HG03432 (cell line): ENCODE measurements around the gene FBXL17.

Experiments
- ATAC-seq: cut with Tn5 transposase; IDR thresholded peaks from one replicate; pipeline ENCODE4 v1.9.1; 2021; ENCODE audit warnings: mild to moderate bottlenecking, moderate library complexity; ENCODE audit not compliant: unreplicated experiment

Gene FBXL17

GRCh38 chr5:107871023-107871422 is 510.9 kb downstream of the FBXL17 start:
- no peak for ATAC-seq

- no peak for ATAC-seq
Measured at GRCh38 chr5:107869438-107870115, 512.3 kb downstream of the FBXL17 start.

- no peak for ATAC-seq
Measured at GRCh38 chr5:107868650-107869409, 513.1 kb downstream of the FBXL17 start.

GRCh38 chr5:107867266-107867665 is 514.6 kb downstream of the FBXL17 start:
- no peak for ATAC-seq

GRCh38 chr5:107864793-107865192 is 517.1 kb downstream of the FBXL17 start:
- ATAC-seq: no peak

GRCh38 chr5:107863125-107863524 is 518.8 kb downstream of the FBXL17 start:
- no peak for ATAC-seq

GRCh38 chr5:107861565-107861964 is 520.3 kb downstream of the FBXL17 start:
- ATAC-seq: no peak

GRCh38 chr5:107860044-107860443 is 521.9 kb downstream of the FBXL17 start:
- ATAC-seq: no peak

GRCh38 chr5:107858788-107859187 is 523.1 kb downstream of the FBXL17 start:
- ATAC-seq: no peak

- no peak for ATAC-seq
Measured at GRCh38 chr5:107858324-107858723, 523.6 kb downstream of the FBXL17 start.

- ATAC-seq: no peak
Measured at GRCh38 chr5:107857785-107858184, 524.1 kb downstream of the FBXL17 start.

GRCh38 chr5:107855171-107855570 is 526.7 kb downstream of the FBXL17 start:
- no peak for ATAC-seq

GRCh38 chr5:107853696-107854095 is 528.2 kb downstream of the FBXL17 start:
- no peak for ATAC-seq

GRCh38 chr5:107853031-107853430 is 528.9 kb downstream of the FBXL17 start:
- ATAC-seq: no peak

GRCh38 chr5:107849118-107849517 is 532.8 kb downstream of the FBXL17 start:
- ATAC-seq: no peak

GRCh38 chr5:107840592-107840991 is 541.3 kb downstream of the FBXL17 start:
- no peak for ATAC-seq

GRCh38 chr5:107840161-107840560 is 541.7 kb downstream of the FBXL17 start:
- ATAC-seq: no peak

GRCh38 chr5:107835096-107835495 is 546.8 kb downstream of the FBXL17 start:
- no peak for ATAC-seq

GRCh38 chr5:107832746-107833145 is 549.2 kb downstream of the FBXL17 start:
- no peak for ATAC-seq

- ATAC-seq: no peak
Measured at GRCh38 chr5:107831612-107832395, 550.1 kb downstream of the FBXL17 start.

GRCh38 chr5:107830750-107831149 is 551.1 kb downstream of the FBXL17 start:
- no peak for ATAC-seq
